ENCODE data around the gene PCDH15.

The PCDH15 gene

GRCh38 chr10:54318470-54318869, 482.6 kb downstream of the PCDH15 start:
- no peak for DNase-seq (ENCODE audit: low read depth)

GRCh38 chr10:54314430-54314829, 486.6 kb downstream of the PCDH15 start:
- no peak for DNase-seq (ENCODE audit: low read depth)
- no peak overlapping the region for H3K4me3 ChIP-seq (ENCODE audit: low read depth, low read length)
- no peak for TF ChIP-seq CTCF (conservative IDR thresholded peaks at IDR 0.05; ENCODE audit: low read depth, low read length)

More at GRCh38 chr10:54318470-54318869, 482.6 kb downstream of the PCDH15 start:
- TF ChIP-seq CTCF (conservative IDR thresholded peaks at IDR 0.05; ENCODE audit: low read depth, low read length) = no peak
- no peak overlapping the region for H3K4me3 ChIP-seq (ENCODE audit: low read depth, low read length)

GRCh38 chr10:54284526-54285193, 516.4 kb downstream of the PCDH15 start:
- no peak for TF ChIP-seq CTCF (conservative IDR thresholded peaks at IDR 0.05; ENCODE audit: low read depth, low read length)
- no peak for DNase-seq (ENCODE audit: low read depth)
- no peak overlapping the region for H3K4me3 ChIP-seq (ENCODE audit: low read depth, low read length)

- no peak overlapping the region for H3K4me3 ChIP-seq (ENCODE audit: low read depth, low read length)
- no peak for DNase-seq (ENCODE audit: low read depth)
- no peak for TF ChIP-seq CTCF (conservative IDR thresholded peaks at IDR 0.05; ENCODE audit: low read depth, low read length)
These were observed 519.0 kb downstream of the PCDH15 start for GRCh38 chr10:54282012-54282411.

- H3K4me3 ChIP-seq (ENCODE audit: low read depth, low read length) = no peak overlapping the region
- no peak for TF ChIP-seq CTCF (conservative IDR thresholded peaks at IDR 0.05; ENCODE audit: low read depth, low read length)
- DNase-seq (ENCODE audit: low read depth) = no peak
These were observed 534.6 kb downstream of the PCDH15 start for GRCh38 chr10:54266395-54266794.

GRCh38 chr10:54262726-54263125, 538.3 kb downstream of the PCDH15 start:
- no peak for TF ChIP-seq CTCF (conservative IDR thresholded peaks at IDR 0.05; ENCODE audit: low read depth, low read length)
- no peak overlapping the region for H3K4me3 ChIP-seq (ENCODE audit: low read depth, low read length)

GRCh38 chr10:54259104-54259503, 541.9 kb downstream of the PCDH15 start:
- TF ChIP-seq CTCF (conservative IDR thresholded peaks at IDR 0.05; ENCODE audit: low read depth, low read length) = no peak
- no peak overlapping the region for H3K4me3 ChIP-seq (ENCODE audit: low read depth, low read length)

More at GRCh38 chr10:54262726-54263125, 538.3 kb downstream of the PCDH15 start:
- DNase-seq (ENCODE audit: low read depth) = no peak

More at GRCh38 chr10:54259104-54259503, 541.9 kb downstream of the PCDH15 start:
- no peak for DNase-seq (ENCODE audit: low read depth)
